Neuron (in vitro differentiated cells): ENCODE measurements around the gene HOXB3.

Experiments used
- H2AFZ ChIP-seq: one replicate; pipeline ENCODE4 v1.6.1; 2013; ENCODE audit warnings: low read depth, mild to moderate bottlenecking, inconsistent platforms, low read length, moderate library complexity
- H3K27me3 ChIP-seq: one replicate; pipeline ENCODE4 v1.6.1; 2013; ENCODE audit warnings: low read length; ENCODE audit not compliant: insufficient read depth
- H3K36me3 ChIP-seq: one replicate; pipeline ENCODE4 v1.6.1; 2013; ENCODE audit warnings: low read length; ENCODE audit not compliant: insufficient read depth
- H3K4me1 ChIP-seq: one replicate; pipeline ENCODE4 v1.6.1; 2013; ENCODE audit warnings: low read length; ENCODE audit not compliant: insufficient read depth
- H3K4me3 ChIP-seq: 2 replicates; pipeline ENCODE4 v1.5.1; 2013; ENCODE audit warnings: mild to moderate bottlenecking, low read length, moderate library complexity
- H3K9me3 ChIP-seq: one replicate; pipeline ENCODE4 v1.6.1; 2013; ENCODE audit warnings: low read length

Gene HOXB3

DNA sequence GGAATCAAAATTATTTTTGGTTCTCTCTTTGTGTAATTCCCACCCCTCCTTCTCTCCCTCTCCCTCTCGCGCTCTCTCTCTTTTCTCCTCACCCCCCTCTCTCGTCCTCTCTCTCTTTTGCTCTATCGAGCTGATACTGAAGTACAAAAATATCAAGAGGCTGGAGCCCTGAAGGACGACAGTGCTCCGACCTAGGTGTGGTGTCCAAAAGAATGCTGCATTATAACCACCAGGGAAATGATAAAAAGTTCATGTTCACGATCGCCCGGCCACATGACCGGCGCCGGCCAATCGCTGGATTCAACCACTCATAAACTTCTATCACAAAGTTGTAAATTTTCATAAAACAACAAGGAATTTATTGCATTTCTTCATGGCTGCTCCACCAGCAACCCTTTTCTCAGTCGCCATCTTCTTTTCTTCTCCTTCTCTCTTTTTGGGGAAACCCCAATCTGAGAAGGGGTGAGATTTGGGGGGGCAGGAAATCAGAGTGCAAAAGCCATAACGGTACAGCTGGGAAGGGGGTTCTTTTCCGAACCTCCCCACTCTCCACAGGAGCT, 14.8 kb upstream of the HOXB3 start, which contains the start of gene HOXB6:
HOXB6 (minus strand) TSS at position 217 of the 560 bp plus-strand sequence. CDS start 6,836 bp downstream, outside the sequence.
- H3K36me3 ChIP-seq = no peaks in the 10 kb centered on the region
- peaks cover 2% of the 10 kb centered on the region for H3K9me3 ChIP-seq
- H3K27me3 ChIP-seq = peaks cover 95% of the 10 kb centered on the region
- H3K4me3 ChIP-seq = no peak within 1 kb of the TSS
- H3K4me1 ChIP-seq = no peaks in the 10 kb centered on the region
- H2AFZ ChIP-seq = no peak within 1 kb of the TSS

DNA sequence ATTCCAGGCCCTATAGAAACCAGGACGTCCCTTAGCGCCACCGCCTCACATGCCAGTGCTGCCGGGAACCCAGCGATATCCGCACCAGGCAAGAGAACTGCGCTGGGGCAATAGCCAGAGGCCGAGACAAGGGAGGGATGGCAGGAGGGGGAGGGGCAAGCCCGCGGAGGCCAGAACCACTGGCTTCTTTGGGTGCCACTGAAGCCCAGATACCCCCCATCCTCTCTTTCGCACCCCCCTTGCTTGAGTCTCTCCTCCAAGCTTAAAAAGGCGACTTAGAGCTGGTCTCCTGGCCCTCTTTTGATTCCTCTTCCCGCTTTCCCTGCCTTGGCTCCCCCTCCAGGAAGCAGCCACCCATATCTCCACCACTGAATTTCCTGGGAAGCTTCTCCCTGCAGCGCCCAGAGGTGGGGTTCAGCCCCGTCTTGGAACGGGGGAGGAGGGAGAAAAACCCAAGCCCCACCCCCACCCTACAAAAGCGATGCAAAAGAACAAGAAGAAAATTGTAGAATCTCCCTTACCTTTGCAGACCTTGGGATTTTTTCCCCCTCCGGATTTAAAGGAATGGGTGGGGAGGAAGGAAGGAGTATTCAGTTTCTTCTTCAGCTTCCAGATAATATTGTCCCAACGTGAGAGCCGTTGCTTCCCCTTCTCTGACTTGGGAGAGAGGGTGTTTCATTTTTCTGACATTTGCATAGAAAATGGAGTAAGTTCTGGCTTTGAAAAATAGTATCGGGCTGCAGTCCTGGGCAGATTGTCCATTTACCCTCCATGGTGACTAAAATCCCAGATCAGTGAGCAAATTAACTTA, 14.1 kb upstream of the HOXB3 start:
- Histone ChIP-seq H3K9me3 (peaks cover 2% of the 10 kb centered on the region), H3K4me3 (no peak overlapping the region), H2AFZ (no peak overlapping the region), H3K27me3 (peaks cover 95% of the 10 kb centered on the region), H3K4me1 (no peaks in the 10 kb centered on the region), H3K36me3 (no peaks in the 10 kb centered on the region)

DNA sequence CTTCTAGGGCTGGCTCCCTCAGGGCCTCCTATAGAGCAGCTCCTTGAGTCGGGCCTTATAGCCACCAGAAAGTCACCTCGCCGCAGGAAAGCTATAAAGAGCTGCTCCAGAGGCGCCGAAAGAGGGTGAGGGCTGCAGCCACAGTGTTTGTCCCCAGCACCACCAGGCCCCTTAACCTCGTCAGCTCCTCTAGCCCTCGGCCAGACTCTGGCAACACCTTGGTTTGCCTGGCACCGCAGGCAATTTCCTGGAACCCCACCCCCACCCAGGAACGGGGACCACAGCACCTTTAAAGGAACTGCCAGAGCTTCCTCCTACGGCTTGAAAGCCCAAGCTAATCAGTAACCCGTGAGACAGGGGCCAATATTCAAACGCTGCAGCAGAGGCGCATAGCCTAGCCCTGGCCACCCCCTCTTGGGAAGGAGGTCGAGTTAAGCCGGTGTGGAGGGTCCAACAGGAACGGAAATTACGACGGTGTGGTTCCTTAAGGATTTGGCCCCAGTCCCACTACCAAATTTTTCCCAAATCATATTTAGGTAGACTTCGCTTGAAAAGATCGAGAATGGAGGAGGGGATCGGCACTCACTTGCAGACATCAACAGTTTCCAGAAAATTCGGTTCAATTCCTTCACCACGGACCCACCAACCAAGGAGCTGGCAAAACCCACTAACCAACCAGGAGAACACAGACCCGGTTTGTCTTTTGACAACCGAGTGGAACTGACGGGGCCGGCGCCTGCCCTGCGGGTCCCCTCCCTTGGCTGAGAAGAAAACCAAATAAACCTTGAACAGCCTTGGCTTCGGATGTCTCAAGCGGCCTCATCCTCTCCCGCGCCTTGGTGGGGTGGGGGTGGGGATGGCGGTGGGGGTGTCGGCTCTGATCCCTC, 11.7 kb upstream of the HOXB3 start:
- H3K27me3 ChIP-seq = peaks cover 98% of the 10 kb centered on the region
- H2AFZ ChIP-seq = no peak overlapping the region
- H3K36me3 ChIP-seq = no peaks in the 10 kb centered on the region
- no peak overlapping the region for H3K4me3 ChIP-seq
- H3K9me3 ChIP-seq = peaks cover 2% of the 10 kb centered on the region
- no peaks in the 10 kb centered on the region for H3K4me1 ChIP-seq

DNA sequence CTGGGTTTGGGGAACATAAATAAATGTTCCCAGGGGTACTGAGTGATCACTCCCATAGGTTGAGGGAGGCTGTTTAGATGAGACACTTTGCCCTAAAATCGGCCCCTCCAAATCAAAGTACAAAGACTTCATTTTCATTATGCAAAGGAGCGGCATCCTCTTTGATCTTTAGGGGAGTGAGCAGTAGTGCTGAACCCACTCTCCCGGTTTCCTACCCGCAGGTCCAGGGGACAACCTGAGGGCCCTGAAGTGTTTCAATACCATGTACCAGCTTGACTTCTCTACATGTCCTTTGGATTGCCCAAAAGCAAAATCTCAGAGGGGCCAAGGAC, 11.1 kb upstream of the HOXB3 start:
- no peaks in the 10 kb centered on the region for H3K36me3 ChIP-seq
- peaks cover 2% of the 10 kb centered on the region for H3K9me3 ChIP-seq
- H3K4me3 ChIP-seq = no peak overlapping the region
- H3K4me1 ChIP-seq = no peaks in the 10 kb centered on the region
- H2AFZ ChIP-seq = no peak overlapping the region
- H3K27me3 ChIP-seq = peaks cover 98% of the 10 kb centered on the region

DNA sequence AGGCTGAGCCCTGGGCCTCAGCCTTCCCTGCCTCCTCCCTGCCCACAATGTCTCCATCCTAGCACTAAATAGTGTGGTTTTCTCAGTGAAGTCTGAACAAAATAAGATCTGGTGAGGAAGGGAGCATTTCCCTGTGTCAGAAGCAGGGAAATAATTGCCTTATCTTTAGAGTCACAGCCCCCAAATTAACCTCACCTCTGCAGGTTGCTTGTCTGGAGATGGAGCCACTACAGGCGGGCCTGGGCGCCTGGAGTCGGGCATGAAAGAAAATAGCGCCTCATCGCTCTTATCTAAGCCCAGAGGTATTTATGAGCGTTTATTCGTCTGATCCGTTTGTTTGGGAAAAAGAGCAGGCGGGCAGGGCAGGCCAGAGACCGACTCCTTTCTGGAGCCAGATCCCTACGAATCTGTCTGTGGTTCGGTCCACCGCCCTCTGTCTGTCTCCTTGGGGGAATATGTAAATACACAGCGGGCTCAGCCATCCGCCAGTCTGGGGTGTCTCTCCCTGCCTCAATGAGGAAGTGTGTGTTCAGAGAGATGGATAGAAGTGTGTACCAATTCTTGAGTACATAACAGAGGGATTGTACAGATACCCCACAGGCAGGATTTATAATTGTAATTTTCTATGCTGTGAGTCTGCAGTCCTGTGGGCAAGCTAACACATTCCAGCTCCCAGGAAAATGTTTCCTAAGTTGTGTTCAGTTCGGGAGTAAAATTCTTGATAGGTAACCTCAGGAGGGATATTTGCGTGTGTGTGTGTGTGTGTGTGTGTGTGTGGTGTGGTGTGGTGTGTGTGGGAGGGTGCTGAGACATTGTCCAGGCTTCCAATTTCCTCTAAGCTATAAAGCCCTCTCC, 10.4 kb upstream of the HOXB3 start:
- no peak overlapping the region for H3K4me3 ChIP-seq
- H2AFZ ChIP-seq = no peak overlapping the region
- peaks cover 97% of the 10 kb centered on the region for H3K27me3 ChIP-seq
- peaks cover 2% of the 10 kb centered on the region for H3K9me3 ChIP-seq
- no peaks in the 10 kb centered on the region for H3K36me3 ChIP-seq
- no peaks in the 10 kb centered on the region for H3K4me1 ChIP-seq

DNA sequence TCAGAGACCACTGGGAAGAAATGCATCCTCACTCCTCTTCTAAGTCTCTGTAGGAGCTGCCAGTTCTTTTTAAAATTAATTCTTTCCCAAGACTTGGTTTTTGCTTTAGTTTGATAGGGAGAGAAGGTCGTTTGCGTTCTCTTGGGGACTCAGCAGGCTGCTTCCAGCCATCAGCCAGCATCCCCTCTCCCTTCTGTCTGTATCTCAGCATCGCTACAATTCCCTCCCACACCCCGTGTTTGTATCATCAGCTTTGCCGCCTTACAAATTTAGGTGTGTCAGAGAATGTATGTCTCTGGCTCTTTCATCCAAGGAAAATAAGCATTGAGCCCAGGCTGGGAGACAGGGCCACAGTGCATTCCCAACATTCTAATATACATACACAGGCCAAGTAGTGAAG, 9.3 kb upstream of the HOXB3 start:
- H3K36me3 ChIP-seq = no peaks in the 10 kb centered on the region
- H3K9me3 ChIP-seq = peaks cover 2% of the 10 kb centered on the region
- no peak overlapping the region for H3K4me3 ChIP-seq
- no peak overlapping the region for H2AFZ ChIP-seq
- H3K4me1 ChIP-seq = no peaks in the 10 kb centered on the region
- peaks cover 97% of the 10 kb centered on the region for H3K27me3 ChIP-seq

DNA sequence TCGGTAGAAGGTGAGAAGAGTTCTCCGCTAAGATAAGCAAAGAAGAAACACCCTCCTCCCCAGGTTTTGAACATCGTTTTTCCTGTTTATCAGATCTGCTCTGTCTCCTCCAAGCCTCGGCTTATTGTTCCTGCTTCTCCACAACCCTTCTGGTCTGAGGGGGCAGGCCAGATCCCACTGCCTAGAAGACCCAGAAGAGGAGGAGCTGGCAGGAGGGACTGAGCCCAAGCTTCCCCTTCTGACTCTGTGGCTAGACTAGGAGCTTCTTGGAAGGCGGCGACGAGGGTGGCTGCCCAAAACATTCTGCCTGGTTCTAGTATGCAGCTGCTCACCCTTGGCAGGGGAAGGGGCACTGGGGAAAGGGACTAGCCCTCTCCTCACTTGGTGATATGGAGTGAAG, 8.7 kb upstream of the HOXB3 start:
- peaks cover 2% of the 10 kb centered on the region for H3K9me3 ChIP-seq
- peaks cover 97% of the 10 kb centered on the region for H3K27me3 ChIP-seq
- no peaks in the 10 kb centered on the region for H3K4me1 ChIP-seq
- no peaks in the 10 kb centered on the region for H3K36me3 ChIP-seq
- H2AFZ ChIP-seq = no peak overlapping the region
- H3K4me3 ChIP-seq = no peak overlapping the region

DNA sequence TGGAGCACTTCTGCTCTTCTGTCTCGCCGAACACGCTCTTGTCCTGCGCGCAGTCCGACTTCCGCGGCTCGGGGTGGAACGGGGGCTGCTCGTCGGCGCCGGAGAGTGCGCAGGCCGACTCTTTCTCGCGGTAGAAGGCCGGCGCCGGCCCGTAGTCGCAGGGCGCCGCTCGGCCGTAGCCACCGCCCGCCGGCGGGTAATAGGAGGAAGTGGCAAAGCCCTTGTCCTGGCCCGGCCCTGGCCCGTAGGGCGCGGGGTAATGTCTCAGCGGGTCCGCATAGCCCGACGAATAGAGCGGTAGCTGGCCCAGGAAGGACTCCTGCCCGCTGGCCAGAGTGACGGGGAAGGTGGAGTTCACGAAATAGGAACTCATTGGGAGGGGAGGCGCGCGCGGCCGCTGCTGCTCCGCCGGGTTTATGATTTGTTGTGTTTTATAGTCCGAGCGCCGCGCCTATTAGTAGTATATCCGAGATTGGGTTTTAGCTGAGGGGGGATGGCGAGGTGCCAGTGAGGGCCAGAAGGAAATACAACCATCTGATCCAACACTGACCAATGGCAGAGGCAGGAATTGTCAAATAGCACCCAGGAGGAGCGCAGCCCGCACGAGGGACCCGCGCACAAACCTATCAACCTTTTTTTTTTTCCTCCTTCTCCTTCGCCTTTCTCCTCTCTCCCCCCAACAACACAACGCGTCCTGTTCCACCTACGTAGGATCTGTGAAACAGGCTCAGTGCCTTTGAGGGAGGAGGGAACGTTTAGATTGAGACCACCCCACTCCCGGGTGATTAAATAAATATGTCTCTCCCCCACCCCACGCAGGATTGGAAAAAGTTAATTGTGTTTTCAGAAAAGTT, 8.0 kb upstream of the HOXB3 start:
- H3K4me1 ChIP-seq = no peaks in the 10 kb centered on the region

DNA sequence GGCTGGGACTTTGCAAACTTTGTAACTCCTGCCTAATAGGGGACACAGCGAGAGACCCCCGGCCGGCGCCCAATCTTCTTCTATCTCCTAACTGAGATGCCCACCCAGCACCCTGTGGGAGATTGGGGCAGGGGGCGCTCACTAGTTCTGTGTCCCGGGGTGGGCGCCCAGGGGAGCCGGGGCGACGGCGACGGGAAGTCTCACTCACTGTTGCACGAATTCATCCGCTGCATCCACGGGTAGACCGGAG, 7.4 kb upstream of the HOXB3 start:
- Histone ChIP-seq H2AFZ (no peak overlapping the region), H3K4me1 (no peaks in the 10 kb centered on the region), H3K4me3 (no peak overlapping the region), H3K9me3 (no peaks in the 10 kb centered on the region), H3K27me3 (peaks cover 98% of the 10 kb centered on the region), H3K36me3 (no peaks in the 10 kb centered on the region)

More for the DNA sequence above, 8.0 kb upstream of the HOXB3 start:
- H3K9me3 ChIP-seq = no peaks in the 10 kb centered on the region
- no peaks in the 10 kb centered on the region for H3K36me3 ChIP-seq
- H3K27me3 ChIP-seq = peaks cover 97% of the 10 kb centered on the region
- no peak overlapping the region for H2AFZ ChIP-seq
- H3K4me3 ChIP-seq = no peak overlapping the region

DNA sequence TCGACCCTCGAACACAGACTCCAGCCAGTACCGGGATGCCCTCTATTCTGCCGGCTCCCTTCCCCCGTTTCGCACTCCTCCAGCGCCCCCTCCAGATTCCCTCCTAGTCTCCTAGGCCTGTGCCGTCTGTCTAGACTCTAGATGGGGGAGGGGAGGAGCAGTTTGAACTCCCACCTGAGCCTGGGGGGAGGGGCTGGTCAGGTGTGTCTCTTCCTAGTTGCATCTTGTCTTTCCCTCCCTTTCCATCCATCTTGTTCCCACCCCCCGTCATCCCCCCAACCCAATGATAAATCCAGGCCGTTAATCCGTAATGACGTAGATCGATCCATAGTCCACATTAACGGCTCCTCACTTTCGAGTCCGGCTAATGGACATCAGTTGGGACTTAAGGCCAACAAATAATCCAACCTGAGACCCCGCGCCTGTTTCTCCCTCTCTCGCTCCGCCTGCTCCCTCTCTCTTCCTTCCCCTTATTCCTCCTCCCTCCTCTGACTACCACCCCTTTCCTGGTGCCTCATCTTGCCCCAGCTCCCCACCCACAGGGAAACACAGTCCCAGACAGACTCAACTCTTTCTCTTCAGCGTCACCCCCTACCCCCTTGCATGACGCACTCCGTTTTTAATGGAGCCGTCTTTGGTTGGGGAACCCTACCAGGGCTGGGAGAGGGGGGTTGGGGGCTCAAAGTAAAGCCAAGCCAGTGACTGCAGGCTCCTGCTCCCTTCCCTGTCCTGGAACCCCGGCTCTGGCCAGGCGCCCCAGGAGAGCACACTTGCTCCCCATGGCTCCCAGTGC, 6.9 kb upstream of the HOXB3 start:
- no peak overlapping the region for H3K4me3 ChIP-seq
- no peak overlapping the region for H2AFZ ChIP-seq
- H3K4me1 ChIP-seq = no peaks in the 10 kb centered on the region
- H3K27me3 ChIP-seq = peaks cover 99% of the 10 kb centered on the region
- H3K36me3 ChIP-seq = no peaks in the 10 kb centered on the region
- H3K9me3 ChIP-seq = no peaks in the 10 kb centered on the region

DNA sequence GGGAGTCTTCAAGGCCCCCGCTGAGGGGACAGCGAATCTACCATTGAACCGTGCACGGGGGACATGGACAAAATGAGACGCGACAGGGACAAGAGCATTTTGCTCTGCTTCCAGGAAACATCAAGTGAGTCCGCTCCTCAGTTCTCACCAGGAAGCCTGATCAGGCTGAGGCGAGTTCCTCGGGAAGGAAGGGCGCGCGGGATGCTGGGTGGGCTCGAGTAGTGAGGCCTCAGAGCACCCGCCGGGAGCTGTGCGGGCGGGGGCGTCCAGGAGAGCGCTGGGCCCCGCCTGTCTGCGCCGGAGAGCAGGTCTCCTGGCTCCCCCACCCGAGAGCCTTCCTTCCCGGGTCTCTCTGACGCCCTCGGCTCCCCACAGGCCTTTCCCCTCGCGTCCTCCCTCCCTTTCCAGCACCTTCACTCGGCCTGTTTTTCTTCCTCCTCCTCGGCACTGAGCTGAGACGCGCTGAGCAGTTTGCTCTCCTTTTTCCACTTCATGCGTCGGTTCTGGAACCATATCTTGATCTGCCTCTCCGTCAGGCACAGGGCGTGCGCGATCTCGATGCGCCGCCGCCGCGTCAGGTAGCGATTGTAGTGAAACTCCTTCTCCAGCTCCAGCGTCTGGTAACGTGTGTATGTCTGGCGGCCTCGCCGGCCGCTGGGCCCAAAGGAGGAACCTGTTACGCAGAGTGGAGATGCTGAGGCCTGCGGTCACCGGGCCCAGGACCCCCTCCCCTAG, 6.1 kb upstream of the HOXB3 start:
- no peak overlapping the region for H2AFZ ChIP-seq
- H3K4me3 ChIP-seq = no peak overlapping the region
- H3K27me3 ChIP-seq = peaks cover 99% of the 10 kb centered on the region
- no peaks in the 10 kb centered on the region for H3K4me1 ChIP-seq
- H3K36me3 ChIP-seq = no peaks in the 10 kb centered on the region
- no peaks in the 10 kb centered on the region for H3K9me3 ChIP-seq
